Astrocyte (in vitro differentiated cells and primary cell): ENCODE data around the gene PTPRN2. TPM values are rescaled to one million over a fixed set of nuclear protein-coding genes. Genes with fewer than 3 reads are reported as not detected.

Experiments used
- DNase-seq: peaks from one replicate; pipeline ENCODE4 v3.0.0-alpha.2; 2010; ENCODE audit warnings: low read depth
- FAIRE-seq: peaks from 2 replicates; lab custom pipeline; 2011; peaks lifted over from hg19 to GRCh38; lab: Jason Lieb, UNC
- H2AFZ ChIP-seq: 2 replicates; pipeline ENCODE4 v1.6.0; 2012; ENCODE audit warnings: low read depth, low read length, inconsistent platforms
- H3K27ac ChIP-seq: 2 replicates; pipeline ENCODE4 v1.5.1; 2011; ENCODE audit warnings: low read depth, low read length, inconsistent platforms
- H3K27me3 ChIP-seq: 2 replicates; pipeline ENCODE4 v1.6.0; 2011; ENCODE audit warnings: low read length, inconsistent platforms; ENCODE audit not compliant: insufficient read depth
- H3K36me3 ChIP-seq: 2 replicates; pipeline ENCODE4 v1.5.1; 2011; ENCODE audit warnings: low read length, inconsistent platforms; ENCODE audit not compliant: insufficient read depth
- H3K4me1 ChIP-seq: 2 replicates; pipeline ENCODE4 v1.5.1; 2011; ENCODE audit warnings: low read length, inconsistent platforms; ENCODE audit not compliant: insufficient read depth
- H3K4me2 ChIP-seq: 2 replicates; pipeline ENCODE4 v1.6.0; 2012; ENCODE audit warnings: low read length, inconsistent platforms
- H3K4me3 ChIP-seq: 2 replicates; pipeline ENCODE4 v1.5.1; 2011; ENCODE audit warnings: low read depth, mild to moderate bottlenecking, low read length, inconsistent platforms; ENCODE audit not compliant: insufficient read depth
- H3K79me2 ChIP-seq: 2 replicates; pipeline ENCODE4 v1.6.0; 2012; ENCODE audit warnings: mild to moderate bottlenecking, low read length, inconsistent platforms; ENCODE audit not compliant: insufficient read depth
- H3K9ac ChIP-seq: 2 replicates; pipeline ENCODE4 v1.6.0; 2012; ENCODE audit warnings: mild to moderate bottlenecking, low read length, inconsistent platforms
- H3K9me3 ChIP-seq: 2 replicates; pipeline ENCODE4 v1.5.1; 2012; ENCODE audit warnings: low read depth, mild to moderate bottlenecking, low read length, inconsistent platforms; ENCODE audit not compliant: insufficient read depth
- H4K20me1 ChIP-seq: 2 replicates; pipeline ENCODE4 v1.6.0; 2012; ENCODE audit warnings: low read length, inconsistent platforms; ENCODE audit not compliant: insufficient read depth
- H3K27ac Mint-ChIP-seq: one replicate; pipeline ENCODE4 v1.8.0; 2021; ENCODE audit warnings: mild to moderate bottlenecking, mixed read lengths; ENCODE audit not compliant: unreplicated experiment
- H3K27me3 Mint-ChIP-seq: one replicate; pipeline ENCODE4 v1.8.0; 2021; ENCODE audit warnings: low read depth, mixed read lengths; ENCODE audit not compliant: unreplicated experiment
- H3K36me3 Mint-ChIP-seq: one replicate; pipeline ENCODE4 v1.8.0; 2021; ENCODE audit warnings: low read depth, mixed read lengths; ENCODE audit not compliant: unreplicated experiment
- H3K4me1 Mint-ChIP-seq: one replicate; pipeline ENCODE4 v1.8.0; 2021; ENCODE audit warnings: low read depth, mixed read lengths; ENCODE audit not compliant: unreplicated experiment
- H3K4me3 Mint-ChIP-seq: one replicate; pipeline ENCODE4 v1.8.0; 2021; ENCODE audit warnings: mild to moderate bottlenecking, moderate library complexity, mixed read lengths; ENCODE audit not compliant: unreplicated experiment
- H3K9me3 Mint-ChIP-seq: one replicate; pipeline ENCODE4 v1.8.0; 2021; ENCODE audit warnings: mild to moderate bottlenecking, mixed read lengths; ENCODE audit not compliant: unreplicated experiment
- CTCF ChIP-seq: IDR thresholded peaks from 2 replicates; pipeline ENCODE4 v1.5.1; 2011; ENCODE audit warnings: low read depth, mild to moderate bottlenecking, inconsistent platforms, low read length, moderate library complexity; ENCODE audit not compliant: insufficient read depth
- EZH2 ChIP-seq: IDR thresholded peaks from 2 replicates; pipeline ENCODE4 v1.6.1; 2012; ENCODE audit warnings: mild to moderate bottlenecking, low read length, inconsistent platforms; ENCODE audit not compliant: insufficient read depth
- total RNA-seq: library from RNA; stranded (reverse); gene quantifications from 2 replicates; pipeline ENCODE4 v1.2.1, GENCODE V29; 2021

The PTPRN2 gene
- total RNA-seq, 1 donor from 2014 or later: 0.09 TPM

GRCh38 chr7:157888579-157888978 lies 699.0 kb downstream of the PTPRN2 start:
- DNase-seq (no peak), FAIRE-seq (no peak)
- Histone ChIP-seq H3K4me1 (no peaks in the 10 kb centered on the region), H3K4me3 (no peak overlapping the region), H3K36me3 (no peaks in the 10 kb centered on the region), H3K79me2 (no peaks in the 10 kb centered on the region), H3K4me2 (no peak overlapping the region), H3K27me3 (no peaks in the 10 kb centered on the region), H3K9ac (no peak overlapping the region), H4K20me1 (no peaks in the 10 kb centered on the region), H3K27ac (no peak overlapping the region), H3K9me3 (peaks cover 3% of the 10 kb centered on the region), H2AFZ (no peak overlapping the region)
- Mint-ChIP-seq H3K9me3 (peaks cover 25% of the 10 kb centered on the region), H3K27me3 (no peaks in the 10 kb centered on the region), H3K27ac (no peak overlapping the region), H3K36me3 (no peaks in the 10 kb centered on the region), H3K4me1 (no peaks in the 10 kb centered on the region), H3K4me3 (no peak overlapping the region)
- TF ChIP-seq CTCF (no peak), EZH2 (no peak)

DNA sequence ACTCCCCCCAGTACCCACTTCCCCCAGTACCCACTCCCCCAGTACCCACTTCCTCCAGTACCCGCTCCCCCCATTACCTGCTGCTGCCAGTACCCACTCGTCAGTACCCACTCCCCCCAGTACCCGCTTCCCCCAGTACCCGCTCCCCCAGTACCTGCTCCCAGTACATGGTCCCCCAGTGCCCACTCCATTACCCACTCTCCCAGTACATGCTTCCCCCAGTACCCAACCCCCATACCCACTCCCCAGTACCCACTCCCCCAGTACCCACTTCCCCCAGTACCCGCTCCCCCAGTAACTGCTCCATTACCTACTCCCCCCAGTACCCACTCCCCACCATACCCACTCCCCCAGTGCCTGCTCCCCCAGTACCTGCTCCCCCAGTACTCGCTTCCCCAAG lies 700.2 kb downstream of the PTPRN2 start:
- FAIRE-seq: no peak
- H3K4me1 Mint-ChIP-seq: no peaks in the 10 kb centered on the region

More for the DNA sequence above, 700.2 kb downstream of the PTPRN2 start:
- Histone ChIP-seq H3K27ac (no peak overlapping the region), H3K79me2 (no peaks in the 10 kb centered on the region), H2AFZ (no peak overlapping the region), H3K9me3 (peaks cover 3% of the 10 kb centered on the region), H3K36me3 (no peaks in the 10 kb centered on the region), H3K27me3 (no peaks in the 10 kb centered on the region), H3K9ac (no peak overlapping the region), H4K20me1 (no peaks in the 10 kb centered on the region), H3K4me3 (no peak overlapping the region), H3K4me2 (no peak overlapping the region), H3K4me1 (no peaks in the 10 kb centered on the region)
- Mint-ChIP-seq H3K9me3 (peaks cover 19% of the 10 kb centered on the region), H3K27me3 (no peaks in the 10 kb centered on the region), H3K27ac (no peak overlapping the region), H3K4me3 (no peak overlapping the region), H3K36me3 (no peaks in the 10 kb centered on the region)
- DNase-seq: no peak
- TF ChIP-seq EZH2 (no peak), CTCF (no peak)
